Fibroblast of mammary gland (primary cell): ENCODE data around the gene HLF.

Experiments
- DNase-seq: peaks from one replicate; pipeline ENCODE4 v3.0.0-alpha.2; 2010; ENCODE audit warnings: low read depth
- H3K4me3 ChIP-seq: 2 replicates; pipeline ENCODE4 v1.5.1; 2011; ENCODE audit warnings: low read depth, mild to moderate bottlenecking, low read length, moderate library complexity; ENCODE audit not compliant: control insufficient read depth
- CTCF ChIP-seq: conservative IDR thresholded peaks from 2 replicates; pipeline ENCODE4 v1.5.1; 2011; ENCODE audit warnings: low read depth, low read length, inconsistent platforms; ENCODE audit not compliant: control insufficient read depth, insufficient read depth

Gene HLF

GRCh38 chr17:55237268-55237667 lies 27.5 kb upstream of the HLF start:
- DNase-seq, result peak; percentile 1
- TF ChIP-seq CTCF, result no peak
- H3K4me3 ChIP-seq, result no peak overlapping the region

GRCh38 chr17:55237841-55238178 lies 26.9 kb upstream of the HLF start:
- no peak for TF ChIP-seq CTCF
- peak overlapping the region; percentile 42 for H3K4me3 ChIP-seq
- no peak for DNase-seq

GRCh38 chr17:55238179-55238930 lies 26.4 kb upstream of the HLF start:
- H3K4me3 ChIP-seq, result peak overlapping the region; percentile 62
- peak; percentile 89 for DNase-seq
- no peak for TF ChIP-seq CTCF

- no peak for TF ChIP-seq CTCF
- H3K4me3 ChIP-seq, result peak overlapping the region; percentile 62
- DNase-seq, result no peak
These were observed 25.8 kb upstream of the HLF start for GRCh38 chr17:55238931-55239297.

- no peak overlapping the region for H3K4me3 ChIP-seq
- TF ChIP-seq CTCF, result no peak
- no peak for DNase-seq
These were observed 23.7 kb upstream of the HLF start for GRCh38 chr17:55241097-55241496.

GRCh38 chr17:55242476-55242875 lies 22.3 kb upstream of the HLF start:
- no peak for TF ChIP-seq CTCF
- no peak for DNase-seq
- H3K4me3 ChIP-seq, result no peak overlapping the region

GRCh38 chr17:55245986-55246385 lies 18.8 kb upstream of the HLF start:
- peak; percentile 39 for DNase-seq
- no peak overlapping the region for H3K4me3 ChIP-seq
- no peak for TF ChIP-seq CTCF
